ENCODE measurements around the gene SELENON.
"Not testable (repeated sequence)": the region's sequence is repeated elsewhere in the genome, so short reads cannot be mapped to it uniquely, and the experiment has no call there.

Gene SELENON

DNA sequence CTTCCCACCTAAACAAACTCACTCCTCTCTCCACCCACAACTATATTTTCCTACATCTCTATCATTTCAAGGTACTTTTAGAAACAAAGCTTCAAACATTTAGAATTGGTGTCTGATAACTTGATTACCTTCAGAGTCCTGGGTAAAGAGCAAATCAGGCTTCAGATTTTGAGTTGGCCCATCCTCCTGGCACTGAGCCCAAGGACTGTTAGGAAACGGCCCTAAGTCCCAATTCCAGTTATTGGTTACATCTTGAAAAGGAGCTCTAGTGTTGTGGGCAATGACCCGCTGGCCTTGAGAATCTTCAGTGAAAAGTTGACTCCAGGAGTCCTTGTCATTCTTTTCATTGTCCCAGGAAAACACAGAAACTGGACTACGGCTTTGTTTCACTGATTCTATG is 34.9 kb downstream of the SELENON start:
- FAIRE-seq (no peak), DNase-seq (ENCODE audit: insufficient read length, low spot score) (no peak)
- TF ChIP-seq TAF1 (IDR thresholded peaks at IDR 0.05; ENCODE audit: low read depth, low read length) (no peak), POLR2AphosphoS5 (IDR thresholded peaks at IDR 0.05; ENCODE audit: low read depth, low read length) (no peak), POU2F2 (IDR thresholded peaks at IDR 0.05; ENCODE audit: low read depth, low read length) (no peak), PAX5 (IDR thresholded peaks at IDR 0.05; ENCODE audit: insufficient read depth, low read length, severe bottlenecking) (no peak), SPI1 (IDR thresholded peaks at IDR 0.05; ENCODE audit: low read depth, low read length) (no peak), POLR2A (IDR thresholded peaks at IDR 0.05; ENCODE audit: low read depth, low read length) (no peak)

DNA sequence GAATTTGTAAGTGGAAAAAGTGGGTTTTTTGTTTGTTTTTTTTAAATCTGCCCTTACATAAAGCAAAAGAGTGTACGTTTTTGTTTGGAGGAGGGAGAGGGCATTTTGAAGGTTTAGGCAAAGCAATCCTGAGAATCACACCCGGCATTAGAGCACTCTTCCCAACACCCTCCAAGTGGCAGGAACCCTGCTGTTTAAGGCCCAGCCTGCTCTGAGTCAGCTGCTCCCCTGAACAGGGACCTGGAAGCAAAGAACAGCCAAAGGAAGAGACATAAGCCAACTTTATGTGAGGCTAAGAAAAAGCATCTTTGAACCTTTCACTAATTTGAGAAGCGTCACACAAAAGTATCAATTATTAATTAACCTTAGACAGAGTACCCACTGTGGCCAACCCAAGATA is 36.7 kb downstream of the SELENON start:
- DNase-seq (ENCODE audit: insufficient read length, low spot score) (no peak), FAIRE-seq (no peak)
- no peak for TF ChIP-seq POU2F2 (IDR thresholded peaks at IDR 0.05; ENCODE audit: low read depth, low read length)
- no peak for TF ChIP-seq POLR2AphosphoS5 (IDR thresholded peaks at IDR 0.05; ENCODE audit: low read depth, low read length)
- no peak for TF ChIP-seq TAF1 (IDR thresholded peaks at IDR 0.05; ENCODE audit: low read depth, low read length)
- no peak for TF ChIP-seq POLR2A (IDR thresholded peaks at IDR 0.05; ENCODE audit: low read depth, low read length)
- TF ChIP-seq PAX5 (IDR thresholded peaks at IDR 0.05; ENCODE audit: insufficient read depth, low read length, severe bottlenecking): no peak
- TF ChIP-seq SPI1 (IDR thresholded peaks at IDR 0.05; ENCODE audit: low read depth, low read length): no peak

DNA sequence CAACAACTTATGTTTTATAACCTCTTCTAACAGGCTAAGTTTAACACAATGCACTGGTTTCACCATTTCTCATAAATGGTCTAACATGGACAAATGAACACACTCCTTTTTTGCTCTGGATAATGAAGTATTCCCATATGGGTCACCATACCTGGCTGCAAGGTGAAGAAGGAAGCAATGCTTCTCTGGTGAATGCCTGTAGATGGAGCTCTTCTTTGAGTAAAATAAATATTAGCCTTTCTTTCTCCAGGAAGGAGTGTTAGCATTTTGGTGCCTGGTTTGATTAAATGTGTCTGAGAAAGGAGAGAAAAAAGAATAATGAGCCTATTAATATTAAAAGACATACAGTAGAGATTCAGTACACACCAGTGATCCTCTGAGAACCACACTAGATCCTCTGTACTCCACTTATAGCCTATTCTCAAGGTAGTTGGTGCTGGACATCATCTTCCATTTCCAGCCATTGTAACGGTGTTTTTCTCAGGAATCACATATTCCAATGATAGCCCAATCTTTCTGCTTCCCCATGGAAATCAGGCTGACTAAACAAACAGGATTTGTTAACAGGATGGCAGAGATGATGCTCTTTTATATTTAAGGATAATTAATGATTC is 37.4 kb downstream of the SELENON start:
- DNase-seq (ENCODE audit: insufficient read length, low spot score) (no peak), FAIRE-seq (peak; percentile 83)
- TF ChIP-seq POLR2A (IDR thresholded peaks at IDR 0.05; ENCODE audit: low read depth, low read length): no peak

DNA sequence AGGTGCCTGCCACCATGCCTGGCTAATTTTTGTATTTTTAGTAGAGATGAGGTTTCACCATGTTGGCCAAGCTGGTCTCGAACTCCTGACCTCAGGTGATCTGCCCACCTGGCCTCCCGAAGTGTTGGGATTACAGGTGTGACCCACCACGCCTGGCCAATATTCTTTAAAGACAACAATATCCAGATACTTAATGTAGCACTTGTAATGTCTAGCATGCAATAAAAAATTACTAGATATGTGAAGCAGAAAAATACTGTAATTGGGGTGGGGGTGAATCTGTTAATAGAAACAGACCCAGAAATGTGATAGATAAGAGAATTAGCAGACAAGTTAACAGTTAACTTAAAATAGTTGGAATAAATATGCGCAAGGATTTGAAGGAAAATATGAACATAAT is 39.8 kb downstream of the SELENON start:
- not testable (repeated sequence) for FAIRE-seq

DNA sequence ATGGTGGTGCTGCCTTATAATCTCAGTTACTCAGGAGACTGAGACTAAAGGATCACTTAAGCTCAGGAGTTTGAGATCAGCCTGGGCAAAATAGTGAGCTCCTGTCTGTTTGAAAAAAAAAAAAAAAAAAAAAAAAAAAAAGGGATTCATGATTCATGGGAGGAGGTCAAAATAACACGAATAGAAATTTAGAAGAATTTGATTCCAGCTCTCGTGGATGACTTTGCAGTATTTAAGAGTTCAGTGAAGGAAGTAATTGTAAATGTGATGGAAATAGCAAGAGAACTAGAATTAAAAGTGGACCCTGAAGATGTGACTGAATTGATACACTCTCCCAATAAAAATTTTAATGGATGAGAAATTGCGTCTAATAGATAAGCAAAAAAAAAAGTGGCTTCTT is 43.5 kb downstream of the SELENON start:
- FAIRE-seq: no peak
- DNase-seq (ENCODE audit: insufficient read length, low spot score): no peak
- TF ChIP-seq SPI1 (IDR thresholded peaks at IDR 0.05; ENCODE audit: low read depth, low read length) (no peak), POLR2AphosphoS5 (IDR thresholded peaks at IDR 0.05; ENCODE audit: low read depth, low read length) (no peak), POLR2A (IDR thresholded peaks at IDR 0.05; ENCODE audit: low read depth, low read length) (no peak), TAF1 (IDR thresholded peaks at IDR 0.05; ENCODE audit: low read depth, low read length) (no peak), PAX5 (IDR thresholded peaks at IDR 0.05; ENCODE audit: insufficient read depth, low read length, severe bottlenecking) (no peak), POU2F2 (IDR thresholded peaks at IDR 0.05; ENCODE audit: low read depth, low read length) (no peak)

More for the DNA sequence above, 39.8 kb downstream of the SELENON start:
- not testable (repeated sequence) for DNase-seq (ENCODE audit: insufficient read length, low spot score)

DNA sequence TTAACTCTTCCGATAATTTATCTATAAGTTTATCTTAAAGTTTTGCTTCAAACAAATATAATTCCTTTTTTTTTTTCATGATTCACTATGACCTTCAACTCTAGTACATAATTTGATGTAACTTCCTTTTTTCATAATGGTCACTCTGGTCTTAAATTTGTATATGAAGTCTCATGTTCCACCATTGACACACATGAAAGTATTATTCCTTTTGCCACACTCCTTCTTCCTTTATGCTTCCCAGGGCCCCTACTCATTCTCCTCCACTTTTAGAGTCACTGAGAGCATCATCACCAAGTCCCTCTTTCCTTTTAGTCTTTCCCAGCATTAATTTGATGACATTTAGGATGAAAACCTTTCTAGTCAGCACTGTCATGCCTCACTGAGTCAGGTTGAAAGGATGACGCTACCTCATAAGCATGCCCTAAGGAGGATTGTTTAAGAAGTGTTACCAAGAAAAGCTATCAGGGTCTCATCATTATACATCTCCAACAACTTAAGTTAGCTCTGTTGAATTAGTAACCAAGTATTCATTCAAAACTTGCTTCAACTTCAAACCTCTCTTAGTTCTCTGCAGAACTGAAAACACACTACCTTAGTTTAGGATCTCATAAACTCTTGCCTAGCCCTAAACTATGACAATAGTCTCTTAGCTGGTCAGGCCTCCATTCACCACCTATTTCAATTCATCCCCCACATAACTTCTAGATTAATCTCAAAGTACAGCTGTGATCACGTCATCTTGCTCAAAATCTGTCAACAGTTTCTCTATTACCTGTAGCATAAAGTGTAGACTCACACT is 44.7 kb downstream of the SELENON start:
- DNase-seq (ENCODE audit: insufficient read length, low spot score) (no peak), FAIRE-seq (peak; percentile 78)
- TF ChIP-seq PAX5 (IDR thresholded peaks at IDR 0.05; ENCODE audit: insufficient read depth, low read length, severe bottlenecking) (no peak), POLR2AphosphoS5 (IDR thresholded peaks at IDR 0.05; ENCODE audit: low read depth, low read length) (no peak), TAF1 (IDR thresholded peaks at IDR 0.05; ENCODE audit: low read depth, low read length) (no peak), SPI1 (IDR thresholded peaks at IDR 0.05; ENCODE audit: low read depth, low read length) (no peak), POU2F2 (IDR thresholded peaks at IDR 0.05; ENCODE audit: low read depth, low read length) (no peak), POLR2A (IDR thresholded peaks at IDR 0.05; ENCODE audit: low read depth, low read length) (no peak)

DNA sequence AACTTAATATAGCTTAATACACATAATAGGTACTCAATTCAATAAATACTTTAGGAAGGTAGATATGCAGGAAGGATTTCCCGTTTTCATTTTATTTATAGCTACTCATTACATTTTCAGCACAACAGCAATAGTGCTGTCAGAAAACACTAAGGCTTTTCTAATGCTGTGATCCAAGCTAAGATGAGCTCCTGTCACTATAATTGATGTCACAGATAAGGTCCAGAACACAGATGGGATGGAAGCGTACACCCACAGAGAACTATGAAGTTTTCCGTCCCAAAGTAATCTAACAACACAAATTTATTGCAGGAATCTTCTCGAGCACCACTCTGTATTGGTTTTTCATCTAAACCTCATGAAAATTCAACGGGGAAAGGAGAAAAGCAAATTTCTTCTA is 45.7 kb downstream of the SELENON start:
- FAIRE-seq: no peak
- no peak for TF ChIP-seq PAX5 (IDR thresholded peaks at IDR 0.05; ENCODE audit: insufficient read depth, low read length, severe bottlenecking)
- no peak for TF ChIP-seq TAF1 (IDR thresholded peaks at IDR 0.05; ENCODE audit: low read depth, low read length)
- TF ChIP-seq POU2F2 (IDR thresholded peaks at IDR 0.05; ENCODE audit: low read depth, low read length): no peak
- TF ChIP-seq SPI1 (IDR thresholded peaks at IDR 0.05; ENCODE audit: low read depth, low read length): no peak

DNA sequence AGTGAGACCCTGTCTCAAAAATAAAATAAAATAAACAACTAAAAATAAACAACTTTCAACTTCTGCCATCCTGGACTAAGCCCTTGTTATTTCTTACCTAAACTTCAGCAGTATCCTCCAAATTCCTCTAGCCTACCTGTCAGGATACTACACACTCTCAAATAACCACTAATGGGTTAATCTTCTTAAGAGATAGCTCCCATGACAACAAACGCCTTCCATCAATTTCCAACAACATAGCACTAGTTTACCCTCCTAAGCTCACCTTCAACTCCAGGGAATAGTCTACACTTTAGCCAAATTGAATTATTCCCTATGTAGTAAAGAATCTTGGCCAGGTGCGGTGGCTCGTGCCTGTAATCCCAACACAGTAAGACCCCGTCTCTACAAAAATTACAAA is 47.9 kb downstream of the SELENON start:
- DNase-seq (ENCODE audit: insufficient read length, low spot score): no peak
- TF ChIP-seq POLR2AphosphoS5 (IDR thresholded peaks at IDR 0.05; ENCODE audit: low read depth, low read length): no peak
- TF ChIP-seq TAF1 (IDR thresholded peaks at IDR 0.05; ENCODE audit: low read depth, low read length): no peak
- TF ChIP-seq POU2F2 (IDR thresholded peaks at IDR 0.05; ENCODE audit: low read depth, low read length): no peak
- TF ChIP-seq POLR2A (IDR thresholded peaks at IDR 0.05; ENCODE audit: low read depth, low read length): no peak
- no peak for FAIRE-seq

More for the DNA sequence above, 45.7 kb downstream of the SELENON start:
- no peak for DNase-seq (ENCODE audit: insufficient read length, low spot score)

DNA sequence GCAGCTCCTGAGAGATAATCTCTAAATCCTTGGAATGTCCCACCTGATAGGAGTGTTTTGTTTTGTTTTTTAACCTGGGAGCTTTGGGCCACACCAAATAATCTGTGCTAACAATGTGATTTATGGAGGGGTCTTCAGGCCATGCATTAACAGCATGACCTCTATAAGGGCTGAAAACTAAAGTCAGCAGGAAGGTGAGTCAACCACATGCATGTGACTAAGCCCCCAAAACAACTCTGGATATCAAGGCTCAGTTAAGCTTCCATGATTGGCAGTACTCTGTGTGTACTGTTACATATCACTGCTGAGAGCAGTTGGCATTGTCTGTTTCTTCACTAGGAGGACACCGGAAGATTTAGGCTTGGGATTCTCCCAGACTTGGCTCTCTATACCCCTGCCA is 48.5 kb downstream of the SELENON start:
- FAIRE-seq (no peak), DNase-seq (ENCODE audit: insufficient read length, low spot score) (no peak)
- TF ChIP-seq SPI1 (IDR thresholded peaks at IDR 0.05; ENCODE audit: low read depth, low read length) (no peak), POLR2A (IDR thresholded peaks at IDR 0.05; ENCODE audit: low read depth, low read length) (no peak), PAX5 (IDR thresholded peaks at IDR 0.05; ENCODE audit: insufficient read depth, low read length, severe bottlenecking) (no peak), POLR2AphosphoS5 (IDR thresholded peaks at IDR 0.05; ENCODE audit: low read depth, low read length) (no peak), POU2F2 (IDR thresholded peaks at IDR 0.05; ENCODE audit: low read depth, low read length) (no peak), TAF1 (IDR thresholded peaks at IDR 0.05; ENCODE audit: low read depth, low read length) (no peak)

DNA sequence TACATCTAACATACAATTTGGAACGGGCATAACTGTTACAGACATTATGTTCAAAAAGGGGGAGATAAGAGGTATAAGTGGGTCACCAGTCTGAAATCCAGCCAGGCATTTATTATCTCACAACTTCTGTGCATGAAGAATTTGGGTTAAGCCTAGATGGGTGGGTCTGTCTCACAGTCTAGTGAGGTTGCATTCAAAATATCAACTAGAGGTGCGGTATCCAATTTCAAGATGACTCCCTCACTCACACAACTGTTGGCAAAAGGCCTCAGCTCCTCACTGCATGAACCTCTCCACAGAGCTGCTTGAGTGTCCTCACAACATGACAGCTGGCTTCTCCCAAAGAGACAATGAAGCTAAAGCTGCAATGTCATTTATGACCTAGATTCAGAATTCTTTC is 54.6 kb downstream of the SELENON start:
- FAIRE-seq (no peak), DNase-seq (ENCODE audit: insufficient read length, low spot score) (no peak)
- TF ChIP-seq POLR2A (IDR thresholded peaks at IDR 0.05; ENCODE audit: low read depth, low read length) (no peak), TAF1 (IDR thresholded peaks at IDR 0.05; ENCODE audit: low read depth, low read length) (no peak), POLR2AphosphoS5 (IDR thresholded peaks at IDR 0.05; ENCODE audit: low read depth, low read length) (no peak), PAX5 (IDR thresholded peaks at IDR 0.05; ENCODE audit: insufficient read depth, low read length, severe bottlenecking) (no peak), SPI1 (IDR thresholded peaks at IDR 0.05; ENCODE audit: low read depth, low read length) (no peak), POU2F2 (IDR thresholded peaks at IDR 0.05; ENCODE audit: low read depth, low read length) (no peak)

Data from GM12891 (cell line).